ENCODE measurements around the gene TMEM120B.
"Not testable (repeated sequence)": the region's sequence is repeated elsewhere in the genome, so short reads cannot be mapped to it uniquely, and the experiment has no call there.

The TMEM120B gene

DNA sequence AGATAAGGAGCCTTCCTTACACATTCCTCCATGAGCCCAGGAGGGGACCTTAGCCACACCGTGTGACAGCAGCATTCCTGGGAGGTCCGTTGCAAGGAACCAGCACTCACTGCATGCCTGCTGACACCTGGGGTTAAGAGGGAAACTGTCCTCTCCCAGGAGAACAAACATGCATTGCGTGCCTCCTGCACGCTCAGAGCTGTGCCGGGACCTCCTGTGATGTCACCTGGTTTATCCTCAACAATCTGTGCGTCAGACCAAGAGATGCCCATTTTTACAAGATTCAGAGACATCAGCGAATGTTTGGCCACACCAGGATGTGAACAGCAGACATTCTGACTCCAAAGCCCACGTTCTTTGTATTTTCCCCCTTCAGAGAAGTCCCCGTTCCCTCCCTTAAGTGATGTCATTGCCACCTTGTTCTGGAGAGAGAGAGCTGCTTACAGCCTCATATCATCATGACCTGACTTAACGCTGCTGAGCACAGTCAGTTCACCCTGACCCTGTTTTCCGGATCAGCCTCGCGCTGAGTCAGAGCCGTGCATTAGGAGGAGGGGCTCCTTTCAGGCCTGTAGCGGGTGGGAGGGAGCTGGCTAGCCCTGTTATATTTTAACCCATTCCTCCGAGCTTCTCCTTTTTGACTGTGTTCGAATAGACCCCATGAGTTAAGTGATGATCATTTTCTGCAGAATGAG is 36.2 kb downstream of the TMEM120B start:
- no peak for FAIRE-seq

GRCh38 chr12:121749267-121749666 is 36.7 kb downstream of the TMEM120B start:
- FAIRE-seq: no peak

- FAIRE-seq: no peak
These were observed 38.0 kb downstream of the TMEM120B start for GRCh38 chr12:121750507-121750955.

- no peak for FAIRE-seq
These were observed 38.5 kb downstream of the TMEM120B start for GRCh38 chr12:121751034-121751433.

GRCh38 chr12:121751749-121752351 is 39.3 kb downstream of the TMEM120B start:
- no peak for FAIRE-seq

- FAIRE-seq: no peak
These were observed 41.3 kb downstream of the TMEM120B start for GRCh38 chr12:121753844-121754264.

GRCh38 chr12:121754836-121755235 is 42.3 kb downstream of the TMEM120B start:
- no peak for FAIRE-seq

- FAIRE-seq: no peak
These were observed 43.0 kb downstream of the TMEM120B start for GRCh38 chr12:121755591-121755990.

GRCh38 chr12:121758536-121758935 is 46.0 kb downstream of the TMEM120B start:
- FAIRE-seq: not testable (repeated sequence)

GRCh38 chr12:121762269-121762668 is 49.7 kb downstream of the TMEM120B start:
- FAIRE-seq: no peak

DNA sequence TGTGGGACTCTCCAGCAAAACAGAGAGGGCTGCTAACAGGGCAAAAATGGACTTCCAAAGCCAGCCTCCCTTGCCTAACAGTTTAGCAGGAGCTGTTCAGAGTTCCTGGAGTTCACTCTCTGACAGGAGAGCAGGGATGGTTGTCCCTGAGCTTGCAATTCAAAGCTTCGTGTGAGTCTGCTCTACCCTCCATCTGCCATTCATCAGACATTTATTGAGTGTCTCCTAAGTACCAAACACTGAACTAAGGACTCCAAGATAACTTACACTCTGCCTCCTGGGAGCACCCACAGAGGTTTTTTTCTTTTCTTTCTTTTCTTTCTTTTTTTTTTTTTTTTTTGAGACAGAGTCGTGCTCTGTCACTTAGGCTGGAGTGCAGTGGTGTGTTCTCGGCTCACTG is 52.3 kb downstream of the TMEM120B start:
- no peak for FAIRE-seq

GRCh38 chr12:121765573-121765972 is 53.0 kb downstream of the TMEM120B start:
- no peak for FAIRE-seq

DNA sequence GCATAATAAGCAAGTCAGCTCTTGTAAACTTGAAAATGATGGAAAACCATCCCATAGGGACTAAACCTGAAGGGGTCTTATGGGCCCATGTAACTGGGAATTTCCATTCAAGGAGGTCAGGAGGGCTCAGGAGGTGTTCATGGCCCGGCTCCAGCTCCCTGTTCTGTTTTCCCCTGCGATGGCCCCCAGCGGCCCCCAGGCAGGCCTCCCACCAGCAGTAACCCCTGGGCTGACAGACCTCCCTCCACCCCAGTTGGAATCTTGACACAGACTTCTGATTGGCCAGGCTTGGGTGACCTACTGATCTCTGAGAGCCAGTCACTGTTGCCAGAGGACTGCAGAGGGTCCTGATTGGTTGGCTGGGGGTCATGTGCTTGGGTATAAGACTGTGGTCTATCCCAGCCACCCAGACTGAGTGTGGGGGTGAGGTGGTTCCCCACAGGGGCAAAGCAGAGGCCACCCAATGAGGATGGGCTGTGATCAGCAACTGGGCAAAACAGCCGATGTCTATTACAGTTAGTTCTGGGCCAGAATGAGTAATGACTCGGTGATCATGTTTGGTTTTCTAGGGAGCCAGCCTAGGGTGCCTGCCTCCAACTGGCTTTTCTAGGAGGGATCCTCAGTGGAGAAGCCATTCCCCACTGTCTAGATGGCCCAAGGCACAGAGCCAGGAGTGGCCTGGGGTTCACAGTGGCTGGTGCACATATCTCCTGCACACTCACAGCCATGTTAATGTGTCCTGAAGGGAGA is 53.9 kb downstream of the TMEM120B start:
- no peak for FAIRE-seq

GRCh38 chr12:121767525-121768016 is 55.0 kb downstream of the TMEM120B start:
- FAIRE-seq: no peak

DNA sequence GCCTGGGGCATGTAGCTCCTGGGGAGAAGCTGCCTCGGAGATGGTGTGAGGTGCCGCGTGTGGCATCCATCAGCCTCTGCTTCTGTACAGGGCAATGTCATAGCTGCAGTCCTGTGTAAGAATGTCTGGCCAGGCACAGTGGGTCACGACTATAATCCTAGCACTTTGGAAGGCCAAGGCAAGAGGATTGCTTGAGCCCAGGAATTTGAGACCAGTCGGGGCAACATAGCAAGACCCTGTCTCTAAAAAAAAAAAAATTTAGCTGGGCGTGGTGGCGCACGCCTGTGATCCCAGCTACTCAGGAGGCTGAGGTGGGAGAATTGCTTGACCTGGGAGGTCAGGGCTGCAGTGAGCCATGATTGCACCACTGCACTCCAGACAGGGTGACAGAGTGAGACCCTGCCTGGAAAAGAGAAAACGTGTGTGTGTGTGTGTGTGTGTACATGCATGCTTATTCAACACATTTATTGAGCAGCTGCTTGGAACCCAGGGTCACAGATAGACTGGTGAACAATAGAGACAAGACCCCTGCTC is 56.8 kb downstream of the TMEM120B start:
- FAIRE-seq: no peak

- no peak for FAIRE-seq
These were observed 57.3 kb downstream of the TMEM120B start for GRCh38 chr12:121769831-121770301.

DNA sequence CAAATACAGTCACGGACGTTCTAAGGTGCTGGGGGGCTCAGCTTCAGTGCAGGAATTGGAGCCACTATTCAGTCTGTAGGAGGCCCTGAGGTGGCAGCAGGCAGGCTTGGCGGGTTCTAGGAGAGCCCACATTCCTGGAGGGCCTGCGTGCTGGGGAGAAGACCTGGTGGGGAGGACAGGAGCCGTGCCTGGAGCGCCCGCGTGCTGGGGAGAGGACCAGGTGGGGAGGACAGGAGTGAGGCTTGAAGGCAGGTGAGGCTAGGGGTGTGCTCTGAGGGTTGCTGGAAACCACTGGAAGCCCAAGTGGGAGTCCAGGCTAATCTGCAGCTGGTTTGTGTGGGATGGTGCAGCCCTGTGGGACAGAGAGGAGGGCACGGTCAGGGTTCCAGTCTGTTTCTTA is 57.8 kb downstream of the TMEM120B start:
- FAIRE-seq: no peak

GRCh38 chr12:121770813-121771625 is 58.5 kb downstream of the TMEM120B start:
- FAIRE-seq: no peak

GRCh38 chr12:121773011-121773777 is 60.6 kb downstream of the TMEM120B start:
- FAIRE-seq: no peak

- FAIRE-seq: no peak
These were observed 62.5 kb downstream of the TMEM120B start for GRCh38 chr12:121774968-121775474.

- no peak for FAIRE-seq
These were observed 62.9 kb downstream of the TMEM120B start for GRCh38 chr12:121775501-121775900.
